Stimulated activated CD8-positive, alpha-beta memory T cell treated with anti-CD3 and anti-CD28 coated beads, Interleukin-15, amount 100 ng/mL, for 24 hours (primary cell): ENCODE data around the gene CACNA1B.
"Not testable (repeated sequence)": the region's sequence is repeated elsewhere in the genome, so short reads cannot be mapped to it uniquely, and the experiment has no call there.

Experiments used
- DNase-seq: peaks from one replicate; pipeline ENCODE4 v3.0.0-alpha.2; 2020; ENCODE audit warnings: low read depth

Gene CACNA1B

DNA sequence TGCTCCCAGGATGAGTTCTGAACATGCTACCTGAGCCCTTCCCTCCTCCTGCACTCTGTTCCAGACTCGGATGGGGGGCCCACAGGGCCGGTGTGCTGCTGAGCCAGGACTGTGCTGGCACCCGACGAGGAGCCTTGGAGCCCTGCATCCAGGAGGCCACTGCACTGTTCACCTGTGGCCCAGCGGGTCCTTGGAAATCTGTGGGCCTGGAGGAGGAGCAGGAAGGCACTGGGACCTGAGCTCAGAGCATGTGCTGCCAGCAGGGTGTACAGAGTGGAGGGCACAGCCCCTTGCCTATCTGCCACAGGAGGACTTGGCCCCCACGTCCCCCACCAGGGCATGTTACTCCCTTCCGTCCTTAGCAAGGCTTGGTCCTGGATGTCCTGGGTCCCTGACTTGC is 265.9 kb downstream of the CACNA1B start:
- not testable (repeated sequence) for DNase-seq

DNA sequence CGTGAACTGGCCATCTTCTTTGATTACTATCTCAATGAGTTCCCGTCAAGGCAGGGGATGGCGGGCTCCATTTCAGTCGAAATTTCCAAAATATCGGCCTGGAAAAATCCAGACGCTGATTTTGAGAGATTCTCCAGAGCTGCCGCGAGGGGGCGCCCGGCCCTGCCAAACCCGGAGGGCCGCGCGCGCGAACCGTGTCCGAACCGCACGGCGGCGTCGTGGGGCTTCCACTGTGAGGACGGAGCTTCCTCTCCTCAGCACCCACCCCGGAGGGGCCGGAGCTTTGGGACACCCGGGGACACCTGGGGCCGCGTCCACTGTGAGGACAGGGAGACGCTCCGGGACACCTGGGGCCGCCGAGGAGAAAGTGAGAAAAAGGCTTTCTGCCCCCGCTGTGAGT is 270.0 kb downstream of the CACNA1B start:
- not testable (repeated sequence) for DNase-seq

DNA sequence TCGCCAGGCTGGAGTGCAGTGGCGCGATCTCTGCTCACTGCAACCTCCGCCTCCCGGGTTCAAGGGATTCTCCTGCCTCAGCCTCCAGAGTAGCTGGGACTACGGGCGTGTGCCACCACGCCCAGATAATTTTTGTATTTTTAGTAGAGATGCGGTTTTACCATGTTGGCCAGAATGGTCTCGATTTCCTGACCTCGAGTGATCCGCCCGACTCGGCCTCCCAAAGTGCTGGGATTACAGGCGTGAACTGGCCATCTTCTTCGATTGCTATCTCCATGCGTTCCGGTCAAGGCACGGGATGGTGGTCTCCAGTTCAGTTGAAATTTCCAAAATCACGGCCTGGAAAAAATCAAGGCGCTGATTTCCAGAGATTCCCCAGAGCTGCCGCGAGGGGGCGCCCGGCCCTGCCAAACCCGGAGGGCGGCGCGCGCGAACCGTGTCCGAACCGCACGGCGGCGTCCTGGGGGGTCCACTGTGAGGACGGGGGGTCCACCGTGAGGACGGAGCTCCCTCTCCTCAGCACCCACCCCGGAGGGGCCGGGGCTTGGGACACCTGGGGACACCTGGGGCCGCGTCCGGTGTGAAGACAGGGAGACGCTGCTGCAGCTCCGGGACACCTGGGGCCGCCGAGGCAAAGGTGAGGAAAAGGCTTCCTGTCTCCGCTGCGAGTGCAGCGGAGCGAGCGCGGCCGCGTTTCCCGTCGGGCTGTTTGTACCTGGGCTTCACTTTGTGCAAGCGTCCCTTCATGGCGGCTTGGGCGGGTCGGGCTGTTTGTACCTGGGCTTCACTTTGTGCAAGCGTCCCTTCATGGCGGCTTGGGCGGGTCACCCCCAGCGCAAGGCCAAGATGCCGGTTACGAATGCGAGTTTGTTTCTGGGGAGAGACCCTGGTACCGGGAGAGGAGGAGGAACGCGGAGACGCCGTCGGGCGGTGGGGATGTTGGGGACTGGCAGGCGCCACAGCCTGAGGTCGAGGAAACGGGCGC is 272.4 kb downstream of the CACNA1B start:
- DNase-seq: not testable (repeated sequence)

DNA sequence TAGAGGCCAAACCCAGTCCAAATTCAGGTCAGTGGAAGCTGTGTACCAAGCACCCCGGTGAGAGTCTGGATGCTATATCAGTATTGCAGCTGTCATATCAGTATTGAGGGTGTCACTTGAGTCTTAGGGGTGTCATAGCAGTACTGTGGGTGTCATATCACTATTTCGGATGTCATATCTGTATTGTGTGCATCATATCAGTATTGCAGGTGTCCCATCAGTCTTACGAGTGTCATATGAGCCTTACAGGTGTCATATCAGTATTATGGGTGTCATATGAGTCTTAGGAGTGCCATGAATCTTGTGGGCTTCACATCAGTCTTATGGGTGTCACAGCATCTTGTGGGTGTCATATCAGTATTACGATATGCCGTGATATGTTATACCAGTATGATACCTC is 278.2 kb downstream of the CACNA1B start:
- not testable (repeated sequence) for DNase-seq

DNA sequence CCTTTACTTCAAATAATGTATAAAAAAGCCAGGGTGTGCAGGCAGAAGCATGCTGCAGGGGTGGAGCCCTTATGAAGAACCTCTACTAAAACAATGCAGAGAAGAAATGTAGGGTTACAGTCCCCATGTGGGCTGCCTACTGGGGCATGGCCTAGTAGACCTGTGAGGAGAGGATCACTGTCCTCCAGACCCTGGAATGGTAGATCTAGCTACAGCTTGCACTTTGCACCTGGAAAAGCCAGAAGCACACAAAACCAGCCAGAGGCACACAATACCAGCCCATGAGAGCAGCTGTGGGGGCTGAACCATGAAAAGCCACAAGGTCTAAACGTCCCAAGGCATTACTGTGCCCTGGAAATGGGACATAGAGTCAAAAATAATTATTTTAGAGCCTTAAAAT is 289.2 kb downstream of the CACNA1B start:
- not testable (repeated sequence) for DNase-seq
